GM23338 (cell line): Measurements from ENCODE around the gene PDYN. TPM values are rescaled to one million over a fixed set of nuclear protein-coding genes. Genes with fewer than 3 reads are reported as not detected.

Experiments
- ATAC-seq: fragments of 200-7000 bp; cut with Tn5 transposase; 3 replicates; pipeline ENCODE4 v1.9.1; 2020
- DNase-seq: peaks from one replicate; pipeline ENCODE4 v3.0.0-alpha.2; 2015; ENCODE audit warnings: low spot score
- H2AFZ ChIP-seq: fragments of 200-600 bp; sonication (generic); 2 replicates; pipeline ENCODE4 v1.8.0; 2016; ENCODE audit warnings: antibody characterized with exemption, mild to moderate bottlenecking, moderate library complexity
- H3F3A ChIP-seq: fragments of 200-600 bp; sonication (generic); replicated peaks from 2 replicates; pipeline ENCODE4 v1.8.0; 2017; ENCODE audit warnings: antibody characterized with exemption, mixed run types, low read depth
- H3K27ac ChIP-seq: fragments of 200-600 bp; sonication (generic); 2 replicates; pipeline ENCODE4 v1.6.1; 2016; ENCODE audit warnings: low read depth
- H3K27me3 ChIP-seq: fragments of 200-600 bp; sonication (generic); 2 replicates; pipeline ENCODE4 v1.8.0; 2016; ENCODE audit warnings: mild to moderate bottlenecking, mixed run types, moderate library complexity; ENCODE audit not compliant: insufficient read depth
- H3K36me3 ChIP-seq: fragments of 200-600 bp; sonication (generic); 2 replicates; pipeline ENCODE4 v1.8.0; 2016; ENCODE audit warnings: mild to moderate bottlenecking; ENCODE audit not compliant: insufficient read depth
- H3K4me1 ChIP-seq: fragments of 200-600 bp; sonication (generic); 2 replicates; pipeline ENCODE4 v1.8.0; 2016; ENCODE audit warnings: mild to moderate bottlenecking, moderate library complexity; ENCODE audit not compliant: insufficient read depth
- H3K4me2 ChIP-seq: fragments of 200-600 bp; sonication (generic); 2 replicates; pipeline ENCODE4 v1.7.1; 2017; ENCODE audit warnings: mixed run types
- H3K4me3 ChIP-seq: fragments of 200-600 bp; sonication (generic); 2 replicates; pipeline ENCODE4 v1.6.1; 2016; ENCODE audit warnings: mixed run types
- H3K79me2 ChIP-seq: fragments of 200-600 bp; sonication (generic); replicated peaks from 2 replicates; pipeline ENCODE4 v1.8.0; 2017; ENCODE audit warnings: mild to moderate bottlenecking; ENCODE audit not compliant: insufficient read depth
- H3K9me2 ChIP-seq: fragments of 200-600 bp; sonication (generic); 2 replicates; pipeline ENCODE4 v1.8.0; 2017; ENCODE audit not compliant: insufficient read depth
- H4K20me1 ChIP-seq: fragments of 200-600 bp; sonication (generic); replicated peaks from 2 replicates; pipeline ENCODE4 v1.8.0; 2017; ENCODE audit warnings: mild to moderate bottlenecking; ENCODE audit not compliant: insufficient read depth
- H3K27ac Mint-ChIP-seq: 2 replicates; pipeline ENCODE4 v1.8.0; 2020; ENCODE audit warnings: inconsistent platforms, mild to moderate bottlenecking, moderate library complexity, mixed read lengths
- H3K27me3 Mint-ChIP-seq: 3 replicates; pipeline ENCODE4 v1.8.0; 2022; ENCODE audit warnings: low read depth, mild to moderate bottlenecking, moderate library complexity, mixed read lengths, inconsistent platforms; ENCODE audit not compliant: insufficient read depth, poor library complexity
- H3K36me3 Mint-ChIP-seq: 3 replicates; pipeline ENCODE4 v1.8.0; 2021; ENCODE audit warnings: low read depth, mild to moderate bottlenecking, inconsistent platforms, moderate library complexity, mixed read lengths
- H3K4me1 Mint-ChIP-seq: 3 replicates; pipeline ENCODE4 v1.8.0; 2020; ENCODE audit warnings: mild to moderate bottlenecking, inconsistent platforms, mixed read lengths
- H3K4me3 Mint-ChIP-seq: 3 replicates; pipeline ENCODE4 v1.8.0; 2021; ENCODE audit warnings: moderate library complexity, mild to moderate bottlenecking, inconsistent platforms, mixed read lengths
- H3K9me3 Mint-ChIP-seq: 3 replicates; pipeline ENCODE4 v1.8.0; 2020; ENCODE audit warnings: moderate library complexity, mild to moderate bottlenecking, inconsistent platforms, mixed read lengths
- CREB1 ChIP-seq: fragments of 250-450 bp; sonication (Bioruptor Pico); IDR thresholded peaks from 2 replicates; pipeline ENCODE4 v1.5.0; 2020; ENCODE audit warnings: low read depth, mild to moderate bottlenecking, moderate library complexity
- JUNB ChIP-seq: IDR thresholded peaks from one replicate; pipeline ENCODE4 v1.6.1; 2016; ENCODE audit warnings: antibody characterized with exemption; ENCODE audit not compliant: unreplicated experiment
- POLR2AphosphoS5 ChIP-seq: IDR thresholded peaks from 2 replicates; pipeline ENCODE4 v1.6.1; 2016; ENCODE audit warnings: antibody characterized with exemption, low read depth
- ZNF331 ChIP-seq: fragments of 250-450 bp; sonication (Bioruptor Pico); IDR thresholded peaks from 2 replicates; pipeline ENCODE4 v1.5.0; 2020; ENCODE audit warnings: low read depth, mild to moderate bottlenecking, moderate library complexity
- polyA plus RNA-seq: library from polyadenylated mRNA; unstranded; fragments of >200 nt; fragmentation: Nextera tagmentation; extraction: Ambion mirVana; gene quantifications from 2 replicates; pipeline ENCODE4 v1.2.1, GENCODE V29; 2016
- total RNA-seq: library from RNA; depleted of rRNA; stranded (reverse); fragments of >200 nt; shearing (Covaris generic); gene quantifications from 2 replicates; pipeline ENCODE4 v1.2.3, GENCODE V29; 2014
- TF ChIP-seq, protein P1 (sequence below): fragments of 250-450 bp; sonication (Bioruptor Pico); IDR thresholded peaks from 2 replicates; pipeline ENCODE4 v1.5.0; 2020; ENCODE audit warnings: mild to moderate bottlenecking, moderate library complexity
- TF ChIP-seq, protein P2 (sequence below): IDR thresholded peaks from one replicate; pipeline ENCODE4 v1.6.1; 2018; ENCODE audit warnings: antibody characterized with exemption; ENCODE audit not compliant: unreplicated experiment
- TF ChIP-seq, protein P3 (sequence below), 2 experiments: fragments of 200-600 bp in 1 of 2; sonication (generic) in 1 of 2; conservative IDR thresholded peaks; 2 replicates each; pipeline versions ENCODE4 v1.5.1 to v1.6.1; 2016 to 2017; ENCODE audit warnings: antibody characterized with exemption in 2 of 2, low read depth in 2 of 2, mild to moderate bottlenecking in 2 of 2, moderate library complexity in 1 of 2

PDYN gene
- total and polyA plus RNA-seq, 2 experiments from 2014 or later = 0.21 to 0.24 TPM

DNA sequence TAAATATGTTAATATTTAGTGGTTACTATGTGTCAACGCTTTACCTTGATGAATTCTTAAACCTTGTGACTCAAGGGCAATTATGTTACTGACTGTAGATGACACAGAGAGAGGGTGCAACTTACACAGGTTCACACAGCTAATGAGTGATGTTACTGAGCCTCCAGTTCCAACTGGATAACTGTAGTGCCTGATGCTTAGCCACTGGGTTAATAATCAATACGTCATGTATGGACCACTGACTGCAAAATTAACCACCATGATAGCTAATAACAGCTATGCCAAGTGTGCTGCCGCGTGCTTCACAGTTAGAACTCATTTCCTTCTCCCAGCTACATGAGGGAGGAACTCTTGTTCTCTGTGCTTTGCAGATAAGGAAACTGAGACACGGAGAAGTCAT, 53.3 kb downstream of the PDYN start:
- ATAC-seq = no peak
- no peak for TF ChIP-seq ZNF331
- TF ChIP-seq, protein P1, sequence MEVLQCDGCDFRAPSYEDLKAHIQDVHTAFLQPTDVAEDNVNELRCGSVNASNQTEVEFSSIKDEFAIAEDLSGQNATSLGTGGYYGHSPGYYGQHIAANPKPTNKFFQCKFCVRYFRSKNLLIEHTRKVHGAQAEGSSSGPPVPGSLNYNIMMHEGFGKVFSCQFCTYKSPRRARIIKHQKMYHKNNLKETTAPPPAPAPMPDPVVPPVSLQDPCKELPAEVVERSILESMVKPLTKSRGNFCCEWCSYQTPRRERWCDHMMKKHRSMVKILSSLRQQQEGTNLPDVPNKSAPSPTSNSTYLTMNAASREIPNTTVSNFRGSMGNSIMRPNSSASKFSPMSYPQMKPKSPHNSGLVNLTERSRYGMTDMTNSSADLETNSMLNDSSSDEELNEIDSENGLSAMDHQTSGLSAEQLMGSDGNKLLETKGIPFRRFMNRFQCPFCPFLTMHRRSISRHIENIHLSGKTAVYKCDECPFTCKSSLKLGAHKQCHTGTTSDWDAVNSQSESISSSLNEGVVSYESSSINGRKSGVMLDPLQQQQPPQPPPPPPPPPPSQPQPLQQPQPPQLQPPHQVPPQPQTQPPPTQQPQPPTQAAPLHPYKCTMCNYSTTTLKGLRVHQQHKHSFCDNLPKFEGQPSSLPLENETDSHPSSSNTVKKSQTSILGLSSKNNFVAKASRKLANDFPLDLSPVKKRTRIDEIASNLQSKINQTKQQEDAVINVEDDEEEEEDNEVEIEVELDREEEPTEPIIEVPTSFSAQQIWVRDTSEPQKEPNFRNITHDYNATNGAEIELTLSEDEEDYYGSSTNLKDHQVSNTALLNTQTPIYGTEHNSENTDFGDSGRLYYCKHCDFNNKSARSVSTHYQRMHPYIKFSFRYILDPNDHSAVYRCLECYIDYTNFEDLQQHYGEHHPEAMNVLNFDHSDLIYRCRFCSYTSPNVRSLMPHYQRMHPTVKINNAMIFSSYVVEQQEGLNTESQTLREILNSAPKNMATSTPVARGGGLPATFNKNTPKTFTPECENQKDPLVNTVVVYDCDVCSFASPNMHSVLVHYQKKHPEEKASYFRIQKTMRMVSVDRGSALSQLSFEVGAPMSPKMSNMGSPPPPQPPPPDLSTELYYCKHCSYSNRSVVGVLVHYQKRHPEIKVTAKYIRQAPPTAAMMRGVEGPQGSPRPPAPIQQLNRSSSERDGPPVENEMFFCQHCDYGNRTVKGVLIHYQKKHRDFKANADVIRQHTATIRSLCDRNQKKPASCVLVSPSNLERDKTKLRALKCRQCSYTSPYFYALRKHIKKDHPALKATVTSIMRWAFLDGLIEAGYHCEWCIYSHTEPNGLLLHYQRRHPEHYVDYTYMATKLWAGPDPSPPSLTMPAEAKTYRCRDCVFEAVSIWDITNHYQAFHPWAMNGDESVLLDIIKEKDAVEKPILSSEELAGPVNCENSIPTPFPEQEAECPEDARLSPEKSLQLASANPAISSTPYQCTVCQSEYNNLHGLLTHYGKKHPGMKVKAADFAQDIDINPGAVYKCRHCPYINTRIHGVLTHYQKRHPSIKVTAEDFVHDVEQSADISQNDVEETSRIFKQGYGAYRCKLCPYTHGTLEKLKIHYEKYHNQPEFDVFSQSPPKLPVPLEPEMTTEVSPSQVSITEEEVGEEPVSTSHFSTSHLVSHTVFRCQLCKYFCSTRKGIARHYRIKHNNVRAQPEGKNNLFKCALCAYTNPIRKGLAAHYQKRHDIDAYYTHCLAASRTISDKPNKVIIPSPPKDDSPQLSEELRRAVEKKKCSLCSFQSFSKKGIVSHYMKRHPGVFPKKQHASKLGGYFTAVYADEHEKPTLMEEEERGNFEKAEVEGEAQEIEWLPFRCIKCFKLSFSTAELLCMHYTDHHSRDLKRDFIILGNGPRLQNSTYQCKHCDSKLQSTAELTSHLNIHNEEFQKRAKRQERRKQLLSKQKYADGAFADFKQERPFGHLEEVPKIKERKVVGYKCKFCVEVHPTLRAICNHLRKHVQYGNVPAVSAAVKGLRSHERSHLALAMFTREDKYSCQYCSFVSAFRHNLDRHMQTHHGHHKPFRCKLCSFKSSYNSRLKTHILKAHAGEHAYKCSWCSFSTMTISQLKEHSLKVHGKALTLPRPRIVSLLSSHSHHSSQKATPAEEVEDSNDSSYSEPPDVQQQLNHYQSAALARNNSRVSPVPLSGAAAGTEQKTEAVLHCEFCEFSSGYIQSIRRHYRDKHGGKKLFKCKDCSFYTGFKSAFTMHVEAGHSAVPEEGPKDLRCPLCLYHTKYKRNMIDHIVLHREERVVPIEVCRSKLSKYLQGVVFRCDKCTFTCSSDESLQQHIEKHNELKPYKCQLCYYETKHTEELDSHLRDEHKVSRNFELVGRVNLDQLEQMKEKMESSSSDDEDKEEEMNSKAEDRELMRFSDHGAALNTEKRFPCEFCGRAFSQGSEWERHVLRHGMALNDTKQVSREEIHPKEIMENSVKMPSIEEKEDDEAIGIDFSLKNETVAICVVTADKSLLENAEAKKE (CRISPR knock-in tag) = no peak
- Mint-ChIP-seq H3K27ac (no peak overlapping the region), H3K36me3 (peaks cover 3% of the 10 kb centered on the region; the same call in 1 of the 3 replicates), H3K27me3 (peaks cover 18% of the 10 kb centered on the region), H3K4me3 (no peak overlapping the region), H3K4me1 (peaks cover 9% of the 10 kb centered on the region; the same call in 2 of the 3 replicates), H3K9me3 (no peaks in the 10 kb centered on the region)
- H2AFZ ChIP-seq = no peak overlapping the region
- H3K4me3 ChIP-seq = no peak overlapping the region
- no peaks in the 10 kb centered on the region for H3F3A ChIP-seq
- no peak overlapping the region for H3K4me2 ChIP-seq
- H3K4me1 ChIP-seq = peaks cover 2% of the 10 kb centered on the region; the same call in 1 of the 2 replicates
- H3K9me2 ChIP-seq = no peaks in the 10 kb centered on the region
- H3K27ac ChIP-seq = no peak overlapping the region
- H3K27me3 ChIP-seq = peaks cover 13% of the 10 kb centered on the region
- no peak for DNase-seq
- H4K20me1 ChIP-seq = no peaks in the 10 kb centered on the region
- no peaks in the 10 kb centered on the region for H3K36me3 ChIP-seq
- no peaks in the 10 kb centered on the region for H3K79me2 ChIP-seq

DNA sequence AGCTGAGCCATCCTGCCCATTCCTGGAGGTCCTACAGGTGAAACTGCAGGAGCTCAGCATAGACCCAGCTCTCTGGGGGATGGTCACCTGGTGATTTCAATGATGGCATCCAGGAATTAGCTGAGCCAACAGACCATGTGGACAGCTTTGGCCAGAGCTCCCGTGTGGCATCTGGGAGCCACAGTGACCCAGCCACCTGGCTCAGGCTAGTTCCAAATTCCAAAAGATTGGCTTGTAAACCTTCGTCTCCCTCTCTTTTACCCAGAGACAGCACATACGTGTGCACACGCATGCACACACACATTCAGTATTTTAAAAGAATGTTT, 54.6 kb downstream of the PDYN start:
- Mint-ChIP-seq H3K36me3 (peaks cover 3% of the 10 kb centered on the region; the same call in 1 of the 3 replicates), H3K27me3 (peaks cover 9% of the 10 kb centered on the region), H3K4me3 (no peak overlapping the region), H3K9me3 (no peaks in the 10 kb centered on the region), H3K4me1 (peaks cover 4% of the 10 kb centered on the region; the same call in 1 of the 3 replicates), H3K27ac (no peak overlapping the region)
- H3K27ac ChIP-seq = no peak overlapping the region
- no peak overlapping the region for H3K4me3 ChIP-seq
- no peaks in the 10 kb centered on the region; the same call in 1 of the 2 replicates for H3K4me1 ChIP-seq
- ATAC-seq (no peak), DNase-seq (no peak)
- H2AFZ ChIP-seq = no peak overlapping the region
- H3K4me2 ChIP-seq = no peak overlapping the region
- no peaks in the 10 kb centered on the region for H3K9me2 ChIP-seq
- H3K79me2 ChIP-seq = no peaks in the 10 kb centered on the region
- no peaks in the 10 kb centered on the region for H3K36me3 ChIP-seq
- 0 out of 2 replicates have a peak, but pooled peaks cover 4% of the 10 kb centered on the region for H3K27me3 ChIP-seq
- no peaks in the 10 kb centered on the region for H4K20me1 ChIP-seq
- H3F3A ChIP-seq = no peaks in the 10 kb centered on the region
- TF ChIP-seq POLR2AphosphoS5 (no peak), JUNB (no peak), ZNF331 (no peak), CREB1 (CRISPR knock-in tag) (no peak)
- TF ChIP-seq, protein P2, sequence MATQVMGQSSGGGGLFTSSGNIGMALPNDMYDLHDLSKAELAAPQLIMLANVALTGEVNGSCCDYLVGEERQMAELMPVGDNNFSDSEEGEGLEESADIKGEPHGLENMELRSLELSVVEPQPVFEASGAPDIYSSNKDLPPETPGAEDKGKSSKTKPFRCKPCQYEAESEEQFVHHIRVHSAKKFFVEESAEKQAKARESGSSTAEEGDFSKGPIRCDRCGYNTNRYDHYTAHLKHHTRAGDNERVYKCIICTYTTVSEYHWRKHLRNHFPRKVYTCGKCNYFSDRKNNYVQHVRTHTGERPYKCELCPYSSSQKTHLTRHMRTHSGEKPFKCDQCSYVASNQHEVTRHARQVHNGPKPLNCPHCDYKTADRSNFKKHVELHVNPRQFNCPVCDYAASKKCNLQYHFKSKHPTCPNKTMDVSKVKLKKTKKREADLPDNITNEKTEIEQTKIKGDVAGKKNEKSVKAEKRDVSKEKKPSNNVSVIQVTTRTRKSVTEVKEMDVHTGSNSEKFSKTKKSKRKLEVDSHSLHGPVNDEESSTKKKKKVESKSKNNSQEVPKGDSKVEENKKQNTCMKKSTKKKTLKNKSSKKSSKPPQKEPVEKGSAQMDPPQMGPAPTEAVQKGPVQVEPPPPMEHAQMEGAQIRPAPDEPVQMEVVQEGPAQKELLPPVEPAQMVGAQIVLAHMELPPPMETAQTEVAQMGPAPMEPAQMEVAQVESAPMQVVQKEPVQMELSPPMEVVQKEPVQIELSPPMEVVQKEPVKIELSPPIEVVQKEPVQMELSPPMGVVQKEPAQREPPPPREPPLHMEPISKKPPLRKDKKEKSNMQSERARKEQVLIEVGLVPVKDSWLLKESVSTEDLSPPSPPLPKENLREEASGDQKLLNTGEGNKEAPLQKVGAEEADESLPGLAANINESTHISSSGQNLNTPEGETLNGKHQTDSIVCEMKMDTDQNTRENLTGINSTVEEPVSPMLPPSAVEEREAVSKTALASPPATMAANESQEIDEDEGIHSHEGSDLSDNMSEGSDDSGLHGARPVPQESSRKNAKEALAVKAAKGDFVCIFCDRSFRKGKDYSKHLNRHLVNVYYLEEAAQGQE = no peak
- TF ChIP-seq, protein P3, sequence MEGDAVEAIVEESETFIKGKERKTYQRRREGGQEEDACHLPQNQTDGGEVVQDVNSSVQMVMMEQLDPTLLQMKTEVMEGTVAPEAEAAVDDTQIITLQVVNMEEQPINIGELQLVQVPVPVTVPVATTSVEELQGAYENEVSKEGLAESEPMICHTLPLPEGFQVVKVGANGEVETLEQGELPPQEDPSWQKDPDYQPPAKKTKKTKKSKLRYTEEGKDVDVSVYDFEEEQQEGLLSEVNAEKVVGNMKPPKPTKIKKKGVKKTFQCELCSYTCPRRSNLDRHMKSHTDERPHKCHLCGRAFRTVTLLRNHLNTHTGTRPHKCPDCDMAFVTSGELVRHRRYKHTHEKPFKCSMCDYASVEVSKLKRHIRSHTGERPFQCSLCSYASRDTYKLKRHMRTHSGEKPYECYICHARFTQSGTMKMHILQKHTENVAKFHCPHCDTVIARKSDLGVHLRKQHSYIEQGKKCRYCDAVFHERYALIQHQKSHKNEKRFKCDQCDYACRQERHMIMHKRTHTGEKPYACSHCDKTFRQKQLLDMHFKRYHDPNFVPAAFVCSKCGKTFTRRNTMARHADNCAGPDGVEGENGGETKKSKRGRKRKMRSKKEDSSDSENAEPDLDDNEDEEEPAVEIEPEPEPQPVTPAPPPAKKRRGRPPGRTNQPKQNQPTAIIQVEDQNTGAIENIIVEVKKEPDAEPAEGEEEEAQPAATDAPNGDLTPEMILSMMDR (conservative IDR thresholded peaks at IDR 0.05; ENCODE audit: low read depth in 2 of 2) = no peak
